GM12878 (cell line): Measurements from ENCODE around the gene PTGES2. TPM values are rescaled to one million over a fixed set of nuclear protein-coding genes. Genes with fewer than 3 reads are reported as not detected.

Experiments used
- ATAC-seq: fragments of 200-7000 bp; cut with Tn5 transposase; 3 replicates; pipeline ENCODE4 v1.9.1; 2020; ENCODE audit warnings: mild to moderate bottlenecking, moderate library complexity
- BruUV-seq: library from RNA; stranded (reverse); fragments of 400-500 nt; replicated peaks from 2 replicates; lab custom pipeline; 2021; lab: Mats Ljungman, UMichigan
- CTCF ChIA-PET: fragments of 300-600 bp; sonication (Branson Sonifier 250); formaldehyde crosslinking; extraction: SDS; loops from one replicate; lab custom pipeline; 2021; ENCODE audit warnings: inconsistent platforms; lab: Yijun Ruan, JAX
- POLR2A ChIA-PET: fragments of 350-600 bp; formaldehyde crosslinking; extraction: SDS; loops from one replicate; lab custom pipeline; 2021; ENCODE audit warnings: inconsistent platforms; lab: Charles Lee
- RAD21 ChIA-PET: fragments of 300-600 bp; sonication (Branson Sonifier 250); formaldehyde crosslinking; loops from one replicate; lab custom pipeline; 2023; ENCODE audit warnings: antibody characterized with exemption; ENCODE audit not compliant: unreplicated experiment; lab: Charles Lee
- SMC1A ChIA-PET: fragments of 300-600 bp; sonication (Branson Sonifier 250); formaldehyde crosslinking; loops from one replicate; lab custom pipeline; 2023; ENCODE audit not compliant: unreplicated experiment, uncharacterized antibody; lab: Charles Lee
- DNase-seq: peaks from one replicate; pipeline ENCODE4 v3.0.0-alpha.2; 2011; ENCODE audit warnings: low read depth, low spot score
- FAIRE-seq: peaks from 3 replicates; lab custom pipeline; 2011; peaks lifted over from hg19 to GRCh38; lab: Jason Lieb, UNC
- H2AFZ ChIP-seq: 2 replicates; pipeline ENCODE4 v1.6.0; 2011; ENCODE audit warnings: low read depth, low read length, control low read depth; ENCODE audit not compliant: control insufficient read depth
- H3K27ac ChIP-seq: 2 replicates; pipeline ENCODE4 v1.5.1; 2011; ENCODE audit warnings: control low read depth; ENCODE audit not compliant: control insufficient read depth, insufficient read depth
- H3K27me3 ChIP-seq, 2 experiments: replicated peaks in 1 of 2; 2 replicates each; pipeline versions ENCODE4 v1.6.0 to v1.6.1; 2011; ENCODE audit warnings: low read length in 1 of 2; ENCODE audit not compliant: control insufficient read depth in 2 of 2, insufficient read depth in 2 of 2
- H3K36me3 ChIP-seq, 2 experiments: 2 replicates each; pipeline ENCODE4 v1.5.1; 2011; ENCODE audit warnings: low read length in 1 of 2; ENCODE audit not compliant: control insufficient read depth in 2 of 2, insufficient read depth in 2 of 2
- H3K4me1 ChIP-seq: 2 replicates; pipeline ENCODE4 v1.6.1; 2011; ENCODE audit warnings: mild to moderate bottlenecking, low read length, moderate library complexity, mixed read lengths; ENCODE audit not compliant: control insufficient read depth, insufficient read depth
- H3K4me2 ChIP-seq: 2 replicates; pipeline ENCODE4 v1.6.0; 2011; ENCODE audit warnings: control low read depth; ENCODE audit not compliant: control insufficient read depth, insufficient read depth
- H3K4me3 ChIP-seq: fragments of 200-600 bp; sonication (generic); 2 replicates; pipeline ENCODE4 v1.5.1; 2016
- H3K79me2 ChIP-seq: 2 replicates; pipeline ENCODE4 v1.6.0; 2011; ENCODE audit warnings: low read length; ENCODE audit not compliant: control insufficient read depth, insufficient read depth
- H3K9ac ChIP-seq: 2 replicates; pipeline ENCODE4 v1.8.0; 2011; ENCODE audit warnings: low read length, control low read depth, mixed read lengths; ENCODE audit not compliant: control insufficient read depth, insufficient read depth
- H3K9me3 ChIP-seq: replicated peaks from 3 replicates; pipeline ENCODE4 v1.5.1; 2011; ENCODE audit warnings: mild to moderate bottlenecking, low read length; ENCODE audit not compliant: control insufficient read depth, insufficient read depth
- H4K20me1 ChIP-seq: 2 replicates; pipeline ENCODE4 v1.6.0; 2011; ENCODE audit not compliant: control insufficient read depth, insufficient read depth
- MXI1 ChIP-seq: fragments of 150-350 bp; IDR thresholded peaks from 2 replicates; pipeline ENCODE4 v1.6.1; 2011; ENCODE audit warnings: low read depth, mild to moderate bottlenecking, inconsistent platforms, low read length, improper control_type of control experiment
- PAX5 ChIP-seq: IDR thresholded peaks from 2 replicates; pipeline ENCODE4 v1.6.1; 2011; ENCODE audit warnings: low read depth, low read length, borderline replicate concordance
- WRNIP1 ChIP-seq: IDR thresholded peaks from 2 replicates; pipeline ENCODE4 v1.6.1; 2011; ENCODE audit warnings: low read depth, low read length, improper control_type of control experiment, borderline replicate concordance
- WGBS: methylation state at CpG from one replicate; pipeline ENCODE4 v1.1.6; 2016; ENCODE audit warnings: low lambda C conversion rate; ENCODE audit not compliant: insufficient replicate concordance, insufficient coverage; ENCODE audit errors: missing lambda C conversion rate; 5-methylcytosine and 5-hydroxymethylcytosine counted together
- in situ Hi-C: fragments of 300-500 bp; cut with MboI; formaldehyde crosslinking; loops from 9 replicates; pipeline ENCODE4 v1.14.3; 2018; ENCODE audit warnings: mixed read lengths
- intact Hi-C: fragments of 100-400 bp; cut with micrococcal nuclease; formaldehyde crosslinking; loops from one replicate; pipeline ENCODE4 v1.14.2; 2022; ENCODE audit not compliant: unreplicated experiment
- polyA plus RNA-seq, 11 experiments: library from polyadenylated mRNA; depleted of rRNA in 4 of 11; unstranded in 6 of 11; stranded (reverse) in 5 of 11; fragments of >200 nt; fragmentation: Nextera tagmentation in 4 of 11; fragmentation: Illumina TruSeq in 1 of 11; extraction: Ambion mirVana in 4 of 11; extraction: Trizol in 1 of 11; gene quantifications; 1 replicate in 1 of 11; 2 replicates in 10 of 11; pipeline versions ENCODE4 v1.2.1 to v1.2.3, GENCODE V29; 2011 to 2016; ENCODE audit warnings: inconsistent platforms in 2 of 11, missing spikeins in 2 of 11, low read depth in 1 of 11
- total RNA-seq, 4 experiments: library from RNA; depleted of rRNA in 3 of 4; stranded (reverse); fragments of >200 nt in 3 of 4; fragmentation: Illumina TruSeq in 1 of 4; extraction: Trizol in 1 of 4; gene quantifications; 2 replicates each; pipeline versions ENCODE4 v1.2.1 to v1.2.3, GENCODE V29; 2013 to 2021
- TF ChIP-seq, protein P1 (sequence below): fragments of 450-650 bp; IDR thresholded peaks from 2 replicates; pipeline ENCODE4 v1.6.1; 2016; ENCODE audit warnings: mild to moderate bottlenecking, moderate library complexity, borderline replicate concordance

The PTGES2 gene
- total and polyA plus RNA-seq, 10 of the 15 experiments (the other 5 are each of a cell fraction or from before 2014, with no cell fraction given), result 2.1 to 141 (median 99.1) TPM

DNA sequence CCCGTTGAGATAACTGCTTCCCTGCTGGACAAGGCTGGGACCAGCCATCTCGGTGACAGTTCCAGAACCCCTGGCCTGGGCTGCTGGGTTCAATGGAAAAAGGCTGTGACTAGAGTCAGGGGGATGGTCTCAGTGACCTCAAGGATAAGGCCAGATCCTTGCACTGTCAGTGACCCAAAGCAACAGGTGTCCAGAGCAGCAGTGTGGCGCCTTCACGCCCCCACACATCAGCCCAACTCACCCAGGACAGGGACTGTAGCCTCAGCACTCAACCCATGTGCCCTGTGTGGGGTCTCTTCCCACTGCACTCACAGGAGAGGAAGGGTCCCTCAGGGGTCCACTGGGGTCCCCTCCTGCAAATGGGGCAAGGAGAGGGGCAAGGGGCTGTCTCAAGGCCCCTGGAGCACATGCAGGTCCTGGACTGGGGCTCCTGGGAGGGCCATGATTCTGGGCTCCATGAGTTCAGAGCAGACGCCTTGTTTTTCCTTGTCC lies 21.0 kb upstream of the PTGES2 start:
- CTCF ChIA-PET, result no interaction called here
- peaks cover 0 to 1% of the 10 kb centered on the region in 2 experiments; a peak in 2 of 4 replicates for H3K27me3 ChIP-seq
- DNase-seq (no peak), ATAC-seq (no peak), FAIRE-seq (no peak)
- intact Hi-C loops, result no loop called here
- in situ Hi-C loops, result no loop called here
- BruUV-seq, result no TSS peak
- no peaks in the 10 kb centered on the region; the same call in 1 of the 2 replicates for H4K20me1 ChIP-seq
- no peaks in the 10 kb centered on the region for H3K79me2 ChIP-seq
- H3K36me3 ChIP-seq, result no peaks in the 10 kb centered on the region
- H3K27ac ChIP-seq, result no peak overlapping the region
- TF ChIP-seq MXI1 (no peak), PAX5 (no peak), WRNIP1 (no peak)
- TF ChIP-seq, protein P1, sequence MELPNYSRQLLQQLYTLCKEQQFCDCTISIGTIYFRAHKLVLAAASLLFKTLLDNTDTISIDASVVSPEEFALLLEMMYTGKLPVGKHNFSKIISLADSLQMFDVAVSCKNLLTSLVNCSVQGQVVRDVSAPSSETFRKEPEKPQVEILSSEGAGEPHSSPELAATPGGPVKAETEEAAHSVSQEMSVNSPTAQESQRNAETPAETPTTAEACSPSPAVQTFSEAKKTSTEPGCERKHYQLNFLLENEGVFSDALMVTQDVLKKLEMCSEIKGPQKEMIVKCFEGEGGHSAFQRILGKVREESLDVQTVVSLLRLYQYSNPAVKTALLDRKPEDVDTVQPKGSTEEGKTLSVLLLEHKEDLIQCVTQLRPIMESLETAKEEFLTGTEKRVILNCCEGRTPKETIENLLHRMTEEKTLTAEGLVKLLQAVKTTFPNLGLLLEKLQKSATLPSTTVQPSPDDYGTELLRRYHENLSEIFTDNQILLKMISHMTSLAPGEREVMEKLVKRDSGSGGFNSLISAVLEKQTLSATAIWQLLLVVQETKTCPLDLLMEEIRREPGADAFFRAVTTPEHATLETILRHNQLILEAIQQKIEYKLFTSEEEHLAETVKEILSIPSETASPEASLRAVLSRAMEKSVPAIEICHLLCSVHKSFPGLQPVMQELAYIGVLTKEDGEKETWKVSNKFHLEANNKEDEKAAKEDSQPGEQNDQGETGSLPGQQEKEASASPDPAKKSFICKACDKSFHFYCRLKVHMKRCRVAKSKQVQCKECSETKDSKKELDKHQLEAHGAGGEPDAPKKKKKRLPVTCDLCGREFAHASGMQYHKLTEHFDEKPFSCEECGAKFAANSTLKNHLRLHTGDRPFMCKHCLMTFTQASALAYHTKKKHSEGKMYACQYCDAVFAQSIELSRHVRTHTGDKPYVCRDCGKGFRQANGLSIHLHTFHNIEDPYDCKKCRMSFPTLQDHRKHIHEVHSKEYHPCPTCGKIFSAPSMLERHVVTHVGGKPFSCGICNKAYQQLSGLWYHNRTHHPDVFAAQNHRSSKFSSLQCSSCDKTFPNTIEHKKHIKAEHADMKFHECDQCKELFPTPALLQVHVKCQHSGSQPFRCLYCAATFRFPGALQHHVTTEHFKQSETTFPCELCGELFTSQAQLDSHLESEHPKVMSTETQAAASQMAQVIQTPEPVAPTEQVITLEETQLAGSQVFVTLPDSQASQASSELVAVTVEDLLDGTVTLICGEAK, result no peak
- no peak overlapping the region for H3K4me3 ChIP-seq
- no peak overlapping the region for H3K4me2 ChIP-seq
- no peak overlapping the region for H3K9ac ChIP-seq
- SMC1A ChIA-PET, result no interaction called here
- WGBS, result 56% methylated on average over 5 of the region's 5 CpGs
- no peaks in the 10 kb centered on the region for H3K4me1 ChIP-seq
- POLR2A ChIA-PET, result no interaction called here
- no peaks in the 10 kb centered on the region for H3K9me3 ChIP-seq
- RAD21 ChIA-PET, result no interaction called here
- H2AFZ ChIP-seq, result no peak overlapping the region
